ENCODE data around the gene SARS1.
A peak's percentile ranks its signal among the peaks of the same experiment; 100 is the strongest.

SARS1 gene

GRCh38 chr1:109263597-109264378 is 50.1 kb downstream of the SARS1 start:
- peak; percentile 88 for DNase-seq

GRCh38 chr1:109264379-109264755 is 50.6 kb downstream of the SARS1 start:
- no peak for DNase-seq

- no peak for DNase-seq
These were observed 51.3 kb downstream of the SARS1 start for GRCh38 chr1:109265016-109265415.

- DNase-seq = no peak
These were observed 52.1 kb downstream of the SARS1 start for GRCh38 chr1:109265741-109266330.

GRCh38 chr1:109266965-109267364 is 53.2 kb downstream of the SARS1 start:
- no peak for DNase-seq

- no peak for DNase-seq
These were observed 54.1 kb downstream of the SARS1 start for GRCh38 chr1:109267743-109268300.

- DNase-seq = no peak
These were observed 54.9 kb downstream of the SARS1 start for GRCh38 chr1:109268431-109269211.

GRCh38 chr1:109269212-109269980 is 55.7 kb downstream of the SARS1 start:
- no peak for DNase-seq

GRCh38 chr1:109269981-109270622 is 56.4 kb downstream of the SARS1 start:
- no peak for DNase-seq

GRCh38 chr1:109270623-109271317 is 57.1 kb downstream of the SARS1 start:
- DNase-seq = no peak

GRCh38 chr1:109271458-109271857 is 57.7 kb downstream of the SARS1 start:
- no peak for DNase-seq

- DNase-seq = no peak
These were observed 58.5 kb downstream of the SARS1 start for GRCh38 chr1:109272021-109272799.

- no peak for DNase-seq
These were observed 59.3 kb downstream of the SARS1 start for GRCh38 chr1:109272831-109273547.

- DNase-seq = no peak
These were observed 60.0 kb downstream of the SARS1 start for GRCh38 chr1:109273570-109274288.

GRCh38 chr1:109274533-109275476 is 61.1 kb downstream of the SARS1 start:
- no peak for DNase-seq

- no peak for DNase-seq
These were observed 62.1 kb downstream of the SARS1 start for GRCh38 chr1:109275706-109276345.

- peak; percentile 80 for DNase-seq
These were observed 63.9 kb downstream of the SARS1 start for GRCh38 chr1:109277434-109278204.

Data from suppressor macrophage treated with lipopolysaccharide for 4 hours (primary cell).